GM18519 (cell line): ENCODE measurements around the gene SLITRK3.

Source experiments
- ATAC-seq: cut with Tn5 transposase; IDR thresholded peaks from one replicate; pipeline ENCODE4 v1.9.1; 2021; ENCODE audit warnings: mild to moderate bottlenecking, moderate library complexity; ENCODE audit not compliant: unreplicated experiment, low FRiP score

SLITRK3 gene, protein sequence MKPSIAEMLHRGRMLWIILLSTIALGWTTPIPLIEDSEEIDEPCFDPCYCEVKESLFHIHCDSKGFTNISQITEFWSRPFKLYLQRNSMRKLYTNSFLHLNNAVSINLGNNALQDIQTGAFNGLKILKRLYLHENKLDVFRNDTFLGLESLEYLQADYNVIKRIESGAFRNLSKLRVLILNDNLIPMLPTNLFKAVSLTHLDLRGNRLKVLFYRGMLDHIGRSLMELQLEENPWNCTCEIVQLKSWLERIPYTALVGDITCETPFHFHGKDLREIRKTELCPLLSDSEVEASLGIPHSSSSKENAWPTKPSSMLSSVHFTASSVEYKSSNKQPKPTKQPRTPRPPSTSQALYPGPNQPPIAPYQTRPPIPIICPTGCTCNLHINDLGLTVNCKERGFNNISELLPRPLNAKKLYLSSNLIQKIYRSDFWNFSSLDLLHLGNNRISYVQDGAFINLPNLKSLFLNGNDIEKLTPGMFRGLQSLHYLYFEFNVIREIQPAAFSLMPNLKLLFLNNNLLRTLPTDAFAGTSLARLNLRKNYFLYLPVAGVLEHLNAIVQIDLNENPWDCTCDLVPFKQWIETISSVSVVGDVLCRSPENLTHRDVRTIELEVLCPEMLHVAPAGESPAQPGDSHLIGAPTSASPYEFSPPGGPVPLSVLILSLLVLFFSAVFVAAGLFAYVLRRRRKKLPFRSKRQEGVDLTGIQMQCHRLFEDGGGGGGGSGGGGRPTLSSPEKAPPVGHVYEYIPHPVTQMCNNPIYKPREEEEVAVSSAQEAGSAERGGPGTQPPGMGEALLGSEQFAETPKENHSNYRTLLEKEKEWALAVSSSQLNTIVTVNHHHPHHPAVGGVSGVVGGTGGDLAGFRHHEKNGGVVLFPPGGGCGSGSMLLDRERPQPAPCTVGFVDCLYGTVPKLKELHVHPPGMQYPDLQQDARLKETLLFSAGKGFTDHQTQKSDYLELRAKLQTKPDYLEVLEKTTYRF

DNA sequence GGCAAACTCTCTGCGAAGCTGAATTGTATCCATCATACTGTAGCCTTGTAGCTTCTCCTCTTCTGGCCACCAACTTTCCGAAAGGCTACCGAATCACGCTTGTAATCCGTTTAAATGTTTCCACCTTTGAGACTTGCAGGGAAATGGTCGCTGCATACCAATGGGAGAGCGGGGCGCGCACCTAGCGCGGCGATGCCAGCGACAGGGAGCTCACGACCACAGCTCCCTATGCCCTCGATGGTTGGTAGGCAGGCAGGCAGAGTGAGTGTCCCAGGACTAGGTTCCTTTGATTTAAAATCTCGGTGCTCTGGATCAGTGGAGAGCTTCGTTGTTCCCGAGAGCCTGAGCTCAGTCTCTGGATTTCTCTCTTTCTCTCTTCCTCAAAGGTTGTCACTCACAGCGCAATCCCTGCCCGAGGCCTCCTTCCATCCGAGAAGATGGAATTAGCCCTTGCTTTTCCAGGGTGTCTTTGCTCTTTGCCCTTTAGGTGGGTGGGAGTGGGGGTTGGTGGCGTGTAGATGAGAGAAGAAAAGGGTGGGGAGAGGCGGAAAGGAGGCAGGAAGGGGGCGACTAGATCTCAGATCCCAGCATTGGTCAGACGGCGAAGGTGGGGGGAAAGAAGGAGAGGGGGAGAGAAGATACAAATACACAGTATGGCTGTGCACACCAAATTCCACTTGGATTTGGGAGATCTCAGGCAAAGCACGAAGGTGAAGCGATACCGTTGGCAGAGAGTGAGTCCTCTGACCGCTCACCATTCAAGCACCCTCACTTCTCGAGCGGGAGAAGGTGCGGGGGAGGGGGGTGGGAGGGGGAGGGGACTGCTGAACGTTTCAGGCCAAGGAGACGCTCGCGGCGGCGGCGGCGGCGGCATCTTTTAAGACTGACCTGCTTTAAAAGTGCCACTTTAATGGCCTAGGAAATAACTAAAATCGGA, at the start of gene SLITRK3:
SLITRK3 (minus strand) TSS at position 745 of the 937 bp plus-strand sequence. CDS start 5,554 bp downstream, outside the sequence.
- ATAC-seq: no peak

DNA sequence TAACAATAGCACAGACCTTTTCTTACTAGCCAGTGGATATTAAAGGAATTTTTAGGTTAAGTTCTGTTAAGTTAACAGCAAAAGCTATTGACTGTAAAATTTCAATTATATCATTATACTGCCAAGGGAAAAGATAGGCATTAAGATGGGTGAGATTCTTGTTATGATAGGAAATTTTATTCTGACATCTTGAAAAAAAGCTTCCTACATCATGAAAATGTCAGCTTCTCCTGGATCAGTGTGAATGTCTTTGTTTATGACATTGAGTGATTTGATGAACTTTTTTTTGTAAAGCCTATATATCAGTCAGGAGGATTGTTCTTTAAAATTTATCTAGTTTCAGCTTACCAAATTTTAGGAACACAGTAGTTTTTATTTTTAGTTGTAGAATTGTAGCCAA, 47.4 kb upstream of the SLITRK3 start:
- no peak for ATAC-seq

DNA sequence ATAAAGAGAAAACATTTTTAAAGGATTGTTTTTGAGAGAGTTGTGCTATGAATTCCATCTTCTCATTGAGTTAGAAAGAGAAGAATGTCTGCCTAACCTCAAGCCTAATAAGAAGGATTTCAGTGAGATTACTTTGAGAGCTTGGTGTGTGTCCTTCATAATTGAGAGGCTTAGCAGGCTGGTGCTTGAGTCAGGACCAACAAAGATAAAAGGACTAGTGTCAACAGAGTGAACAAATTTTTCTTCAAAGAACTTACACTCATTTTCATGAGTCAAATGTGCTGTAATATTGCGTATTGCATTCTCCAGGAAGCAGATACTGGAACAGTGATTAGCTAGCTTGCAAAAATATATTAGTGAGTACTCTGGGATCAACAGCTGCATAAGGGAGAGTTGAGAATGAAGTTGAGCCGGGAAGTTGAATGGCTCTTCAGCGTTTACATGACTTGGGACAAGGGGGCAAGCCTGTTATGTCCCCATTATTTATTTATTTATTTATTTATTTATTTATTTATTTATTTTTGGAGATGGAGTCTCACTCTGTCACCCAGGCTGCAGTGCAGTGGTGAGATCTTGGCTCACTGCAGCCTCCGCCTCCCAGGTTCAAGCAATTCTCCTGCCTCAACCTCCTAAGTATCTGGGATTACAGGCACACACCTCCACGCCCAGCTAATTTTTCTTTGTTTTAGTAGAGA, 37.5 kb upstream of the SLITRK3 start:
- no peak for ATAC-seq

DNA sequence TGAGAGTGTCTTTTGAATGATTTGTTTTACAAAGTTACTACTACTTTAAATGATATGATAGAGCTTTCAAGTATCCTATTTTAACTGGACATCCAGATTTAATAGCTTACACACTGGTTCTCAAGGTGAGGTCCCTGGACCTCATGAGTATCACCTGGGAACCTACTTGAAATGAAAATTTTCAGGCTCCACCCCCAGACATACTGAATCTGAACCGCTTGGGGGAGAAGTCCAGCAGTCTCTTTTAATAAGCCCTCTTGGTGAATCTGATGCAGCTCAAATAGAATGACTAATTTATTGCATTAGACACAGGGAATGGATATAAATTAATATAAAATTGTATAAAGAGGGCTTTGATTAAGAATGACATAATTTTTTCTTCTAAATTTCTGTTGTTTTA, 29.4 kb upstream of the SLITRK3 start:
- no peak for ATAC-seq

DNA sequence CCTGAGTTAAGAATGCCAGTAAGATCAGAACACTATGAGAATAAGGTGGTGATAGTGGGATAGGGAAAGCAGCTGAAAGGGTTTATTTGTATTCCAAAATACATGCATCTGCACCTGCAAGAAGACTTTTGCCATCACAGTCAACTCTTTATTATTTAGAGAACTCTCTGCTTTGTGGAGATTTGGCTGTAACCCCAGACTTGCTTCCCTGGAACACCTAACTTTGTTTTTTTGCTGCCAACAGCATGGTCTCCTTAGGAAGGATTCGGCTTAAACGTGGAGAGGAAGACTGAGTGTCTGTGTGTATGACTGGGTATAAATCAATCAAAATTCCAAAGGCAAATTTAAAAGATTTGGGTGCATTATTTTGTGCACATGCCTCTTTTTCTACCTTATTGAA, 21.6 kb upstream of the SLITRK3 start:
- ATAC-seq: no peak

DNA sequence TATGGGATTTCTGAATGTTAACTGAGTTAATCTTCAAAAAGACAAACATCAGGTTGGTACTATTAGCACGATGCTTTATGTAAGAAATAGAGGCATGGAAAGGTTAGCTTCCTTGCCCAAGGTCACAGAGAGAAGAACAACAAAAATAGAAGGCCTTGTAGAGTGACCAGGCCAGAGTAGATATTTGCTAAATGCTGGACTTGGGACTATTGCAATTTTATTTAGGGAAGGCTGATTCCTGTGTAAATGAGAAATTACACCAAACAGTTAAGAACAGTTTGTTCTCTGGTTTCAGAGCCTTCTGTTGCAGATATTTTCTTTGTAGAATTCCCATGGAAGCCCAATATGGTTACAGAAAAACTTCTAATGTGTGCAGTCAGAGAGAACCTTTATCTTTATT, 16.4 kb upstream of the SLITRK3 start:
- no peak for ATAC-seq

DNA sequence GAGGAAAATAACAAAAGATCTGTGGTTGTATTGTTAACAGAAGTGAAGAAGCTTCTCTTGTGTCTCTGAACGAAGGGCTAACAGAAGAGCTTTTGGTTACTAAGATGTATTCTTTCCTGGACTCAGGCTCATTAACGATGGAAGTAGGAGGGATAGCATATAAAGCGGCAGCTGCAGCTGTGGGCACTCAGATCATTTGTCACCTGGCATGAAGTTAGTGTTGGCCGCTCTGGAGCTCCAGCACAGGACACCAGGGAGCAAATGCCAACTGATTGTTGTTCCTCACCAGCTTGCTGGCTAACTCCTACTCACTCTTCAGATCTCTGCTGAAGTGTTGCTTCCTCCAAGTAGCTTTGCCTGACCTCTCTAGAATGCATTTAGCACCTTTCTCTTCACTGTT, 15.5 kb upstream of the SLITRK3 start:
- no peak for ATAC-seq

DNA sequence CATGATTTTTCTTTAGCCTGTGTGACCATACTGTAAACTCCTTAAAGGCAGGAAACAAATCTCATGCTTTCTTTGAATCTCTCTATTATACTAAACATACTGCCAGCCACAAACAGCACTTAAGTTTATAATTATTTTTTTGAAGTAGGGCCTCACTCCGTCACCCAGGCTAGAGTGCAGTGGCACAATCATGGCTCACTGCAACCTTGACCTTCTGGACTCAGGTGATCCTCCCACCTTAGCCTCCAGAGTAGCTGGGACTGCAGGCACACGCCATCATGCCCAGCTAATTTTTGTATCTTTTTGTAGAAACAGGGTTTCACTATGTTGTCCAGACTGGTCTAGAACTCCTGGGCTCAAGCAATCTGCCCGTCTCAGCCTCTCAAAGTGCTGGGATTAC, 14.5 kb upstream of the SLITRK3 start:
- no peak for ATAC-seq

DNA sequence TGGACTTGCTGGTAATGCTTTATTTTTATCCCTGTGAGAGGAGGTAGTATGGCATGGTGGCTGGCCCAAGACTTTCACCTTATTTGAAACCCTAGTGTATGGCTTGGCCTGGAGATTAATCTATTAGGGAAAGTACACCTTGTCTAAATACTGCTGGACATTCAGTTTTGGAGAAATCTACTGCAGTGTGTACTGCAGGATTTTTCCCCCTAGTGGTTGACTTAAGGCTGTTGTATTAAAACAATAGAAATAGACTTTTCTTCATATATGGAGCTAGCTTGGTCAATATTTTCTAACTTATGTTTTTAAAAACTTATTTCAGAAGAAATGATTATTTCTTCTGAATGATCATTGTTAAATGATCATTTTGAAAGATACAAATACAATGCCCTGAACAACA, 13.9 kb upstream of the SLITRK3 start:
- ATAC-seq: no peak

DNA sequence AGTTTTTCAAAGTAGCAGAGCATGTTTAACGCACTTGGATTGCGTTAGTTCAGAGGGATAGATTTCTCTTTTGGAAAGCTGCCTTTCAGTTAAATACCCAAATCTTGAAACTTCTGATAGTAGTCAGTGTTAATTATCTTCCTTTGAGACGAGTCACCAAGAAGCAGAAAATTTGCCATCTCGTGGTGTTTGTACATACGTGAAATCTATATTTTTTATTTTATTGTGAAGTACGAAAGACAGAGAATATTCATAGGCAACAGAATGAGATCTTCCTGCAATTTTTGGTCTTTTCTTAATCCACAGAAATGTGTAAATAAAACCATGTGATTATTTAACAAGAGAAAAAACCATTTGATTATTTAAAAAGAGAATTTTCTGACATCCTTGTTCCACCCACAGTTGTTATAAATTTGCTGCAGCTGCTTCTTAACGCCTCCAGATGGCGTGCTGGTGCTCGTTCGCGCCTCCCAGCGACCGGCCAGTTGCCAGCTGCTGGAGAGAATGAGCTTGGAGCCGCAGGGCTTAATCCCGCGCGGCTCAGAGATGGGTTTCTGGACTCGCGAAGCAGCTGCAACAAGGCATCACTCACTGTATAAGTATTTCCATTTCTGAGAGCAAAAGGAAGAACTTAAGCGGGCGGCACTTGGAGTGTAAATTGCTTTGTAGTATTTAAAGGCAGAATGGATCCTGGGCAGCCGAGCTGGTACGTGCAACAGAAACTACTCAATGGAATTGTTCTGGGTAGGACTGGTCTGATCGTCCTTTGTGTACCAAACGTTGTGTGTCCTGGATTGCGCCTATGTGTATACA, 10.5 kb upstream of the SLITRK3 start:
- ATAC-seq: peak; percentile 93

DNA sequence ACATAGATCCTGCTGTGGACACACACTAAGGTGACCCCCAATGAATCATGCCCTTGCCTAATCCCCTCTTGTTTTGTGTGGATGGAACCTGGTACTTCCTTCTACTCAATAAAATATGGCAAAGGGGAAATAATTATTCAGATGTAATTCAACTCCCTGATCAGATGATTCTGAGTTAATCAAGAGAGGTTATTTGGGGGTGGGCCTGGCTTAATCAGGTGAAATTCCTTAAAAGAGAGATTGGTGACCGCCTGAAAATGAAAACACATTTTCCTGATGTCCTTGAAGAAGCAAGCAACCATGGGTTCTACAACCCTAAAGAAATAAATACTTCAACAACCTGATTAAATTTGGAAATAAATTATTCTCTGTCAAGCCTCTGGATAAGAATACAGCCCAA, 8.3 kb upstream of the SLITRK3 start:
- no peak for ATAC-seq

DNA sequence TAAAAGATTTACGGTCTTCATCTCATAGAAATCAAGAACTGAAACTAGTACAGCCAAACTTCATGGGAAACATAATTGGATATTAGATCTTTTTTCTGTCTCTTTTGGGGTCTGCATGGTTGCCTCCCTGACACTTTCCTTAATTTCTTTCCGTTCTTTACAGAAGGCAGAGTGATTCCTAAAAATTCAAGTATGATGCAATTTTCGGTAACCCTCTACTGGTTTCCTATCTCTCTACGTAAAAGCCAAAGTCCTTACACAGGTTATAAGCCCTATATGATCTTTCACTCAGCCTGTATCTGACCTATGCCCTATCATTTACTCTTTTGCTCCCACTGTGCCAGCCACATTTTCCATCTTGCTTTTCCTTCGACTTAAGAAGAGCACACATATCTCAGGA, 6.8 kb upstream of the SLITRK3 start:
- no peak for ATAC-seq

DNA sequence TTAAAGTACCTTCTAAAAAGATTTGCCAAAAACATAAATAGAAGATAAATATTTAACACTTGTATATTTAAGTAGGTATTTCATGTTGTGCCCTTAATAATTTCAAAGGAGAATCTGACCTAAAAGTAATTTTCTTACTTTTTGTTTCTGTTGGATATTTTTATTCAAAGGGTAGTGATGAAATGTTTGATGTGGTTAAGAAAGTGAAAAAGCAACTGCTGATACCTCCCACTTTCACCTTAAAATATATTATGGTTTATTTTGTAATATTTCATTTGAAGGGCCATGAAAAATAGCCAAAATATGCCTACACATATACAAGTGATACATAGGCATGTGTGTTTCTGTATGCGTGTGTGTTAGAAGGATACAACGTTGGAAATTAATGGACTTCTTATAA, 5.8 kb upstream of the SLITRK3 start:
- no peak for ATAC-seq

DNA sequence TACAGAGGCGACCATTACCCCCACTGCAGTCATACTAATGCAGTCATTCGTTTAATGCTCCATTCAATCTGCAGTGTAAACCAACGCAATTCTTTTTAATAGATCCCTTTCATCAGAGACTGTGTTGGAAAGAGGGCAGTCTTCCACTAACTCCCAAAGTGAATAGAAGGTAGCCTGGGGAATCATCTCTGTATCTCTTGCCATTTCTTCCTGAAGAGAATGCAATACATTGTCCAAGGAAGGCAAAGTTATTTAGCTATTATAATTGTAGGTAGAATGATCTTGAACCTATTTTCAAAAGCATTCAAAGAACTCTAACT, 1.3 kb upstream of the SLITRK3 start:
- ATAC-seq: no peak

DNA sequence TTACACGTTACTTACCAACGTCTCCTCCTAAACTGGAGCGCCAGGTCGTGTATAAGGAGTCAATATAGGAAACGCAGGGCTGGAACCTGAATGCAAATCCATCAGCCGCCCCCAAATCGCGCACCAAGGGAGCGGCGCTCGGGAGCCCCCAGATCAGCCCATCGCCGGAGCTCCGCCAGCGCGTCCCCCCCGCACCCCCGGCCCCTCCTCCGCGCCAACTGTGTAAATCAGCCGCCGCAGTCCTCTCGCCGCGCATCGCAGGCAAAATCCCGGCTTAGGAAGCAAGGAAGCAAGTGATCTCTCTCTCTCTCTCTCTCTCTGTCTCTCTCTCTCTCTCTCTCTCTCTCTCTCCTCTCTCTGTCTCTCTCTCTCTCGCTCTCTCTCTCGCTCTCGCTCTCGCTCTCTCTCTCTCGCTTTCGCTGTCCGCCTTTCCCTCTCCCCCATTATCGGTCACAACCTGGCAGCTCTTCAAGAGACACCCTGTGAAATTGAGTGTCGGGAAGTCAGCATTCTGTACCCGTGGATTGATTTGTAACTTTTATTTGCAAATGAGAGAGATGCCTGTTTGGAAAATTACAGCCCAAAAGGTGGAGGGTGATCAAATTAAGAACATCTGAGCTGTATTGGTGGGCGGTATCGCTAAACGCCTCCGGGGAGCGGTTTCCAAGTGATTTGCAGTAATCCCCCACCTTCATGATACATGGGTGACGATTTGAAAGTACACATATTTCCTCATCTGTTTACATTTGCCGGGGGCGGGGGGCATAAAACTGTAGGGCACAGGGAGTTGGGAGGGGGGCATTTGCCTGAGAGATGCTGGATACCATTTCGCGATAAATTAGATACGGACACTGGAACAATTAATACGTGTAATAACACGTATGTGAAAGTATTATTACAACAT, 645 bp upstream of the SLITRK3 start:
- no peak for ATAC-seq

DNA sequence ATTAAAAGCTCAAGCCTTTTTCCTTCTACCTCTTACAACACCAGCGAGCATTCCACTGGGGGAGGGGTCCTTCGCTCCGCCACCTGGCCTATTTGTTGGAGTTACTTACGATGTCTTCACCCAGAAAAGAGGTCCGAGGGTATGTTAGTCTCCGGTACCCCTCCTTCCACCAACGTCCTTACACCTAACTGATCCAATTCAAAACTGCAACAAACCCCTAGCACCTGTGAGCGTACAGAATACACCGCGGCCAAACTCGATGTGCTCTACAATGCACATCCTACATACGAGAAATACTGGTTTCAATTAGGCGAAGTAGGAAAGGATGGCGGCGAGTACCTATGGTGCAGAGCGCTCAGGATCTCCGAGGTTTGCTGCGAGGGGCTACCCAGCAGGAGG, 944 bp downstream of the SLITRK3 start:
- ATAC-seq: no peak

DNA sequence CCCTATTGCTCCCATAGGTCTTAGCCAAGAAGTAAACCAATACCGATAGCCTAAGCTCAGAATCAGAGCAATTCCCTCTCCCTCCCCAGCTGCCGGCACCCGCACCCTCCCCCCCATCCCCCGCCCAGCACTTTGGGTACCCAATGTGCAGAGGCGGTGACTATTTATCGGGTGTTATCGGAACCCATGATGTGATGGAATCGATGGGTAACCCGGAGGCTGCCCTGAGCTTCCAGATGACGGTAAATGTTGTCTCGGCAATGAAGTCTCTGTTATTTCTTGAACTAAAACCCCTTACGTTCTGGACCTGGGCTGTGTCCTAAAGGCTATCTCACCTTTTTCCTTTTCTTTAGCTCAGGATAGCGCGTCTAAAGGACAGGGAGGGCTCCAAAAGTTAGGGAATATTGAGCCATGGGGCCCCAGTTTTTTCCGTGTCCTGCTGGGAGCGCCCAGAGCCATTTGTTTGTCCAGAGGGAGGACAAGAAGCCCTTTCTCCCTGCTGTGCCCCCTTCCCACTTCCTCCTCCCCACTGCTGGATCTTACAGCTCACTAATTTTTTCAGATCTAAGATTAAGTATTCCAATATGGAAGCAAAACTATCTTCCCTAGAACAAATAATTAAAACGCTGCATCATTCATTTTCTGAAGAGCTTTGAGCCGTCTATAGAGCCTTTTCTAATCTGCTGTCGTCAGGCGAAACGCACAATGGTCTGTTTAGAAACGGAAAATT, 1.5 kb downstream of the SLITRK3 start:
- ATAC-seq: no peak
